HG02678 (cell line): ENCODE results near the gene ITPR2.

Experiments
- ATAC-seq: cut with Tn5 transposase; IDR thresholded peaks from one replicate; pipeline ENCODE4 v1.9.1; 2021; ENCODE audit warnings: mild to moderate bottlenecking, moderate library complexity; ENCODE audit not compliant: unreplicated experiment

Gene ITPR2

GRCh38 chr12:26535826-26536225 lies 297.2 kb downstream of the ITPR2 start:
- no peak for ATAC-seq

GRCh38 chr12:26534071-26534470 lies 298.9 kb downstream of the ITPR2 start:
- ATAC-seq, result no peak

GRCh38 chr12:26533211-26533610 lies 299.8 kb downstream of the ITPR2 start:
- no peak for ATAC-seq

- ATAC-seq, result no peak
Observed at GRCh38 chr12:26530461-26530860, 302.5 kb downstream of the ITPR2 start.

GRCh38 chr12:26528943-26529342 lies 304.1 kb downstream of the ITPR2 start:
- no peak for ATAC-seq

- ATAC-seq, result no peak
Observed at GRCh38 chr12:26527682-26528081, 305.3 kb downstream of the ITPR2 start.

- no peak for ATAC-seq
Observed at GRCh38 chr12:26524862-26525465, 308.0 kb downstream of the ITPR2 start.

GRCh38 chr12:26523708-26524150 lies 309.3 kb downstream of the ITPR2 start:
- no peak for ATAC-seq

- no peak for ATAC-seq
Observed at GRCh38 chr12:26520869-26521268, 312.1 kb downstream of the ITPR2 start.

- no peak for ATAC-seq
Observed at GRCh38 chr12:26520109-26520508, 312.9 kb downstream of the ITPR2 start.

GRCh38 chr12:26519462-26519861 lies 313.5 kb downstream of the ITPR2 start:
- ATAC-seq, result no peak

GRCh38 chr12:26517320-26517719 lies 315.7 kb downstream of the ITPR2 start:
- peak; percentile 79 for ATAC-seq

GRCh38 chr12:26514364-26514763 lies 318.6 kb downstream of the ITPR2 start:
- peak; percentile 51 for ATAC-seq

GRCh38 chr12:26513363-26514043 lies 319.5 kb downstream of the ITPR2 start:
- ATAC-seq, result no peak

- no peak for ATAC-seq
Observed at GRCh38 chr12:26512213-26512612, 320.8 kb downstream of the ITPR2 start.

GRCh38 chr12:26510354-26510674 lies 322.7 kb downstream of the ITPR2 start:
- ATAC-seq, result no peak

GRCh38 chr12:26507613-26508012 lies 325.4 kb downstream of the ITPR2 start:
- ATAC-seq, result no peak

- no peak for ATAC-seq
Observed at GRCh38 chr12:26499979-26500640, 332.9 kb downstream of the ITPR2 start.

GRCh38 chr12:26496170-26496569 lies 336.8 kb downstream of the ITPR2 start:
- ATAC-seq, result no peak

- ATAC-seq, result no peak
Observed at GRCh38 chr12:26493656-26494055, 339.3 kb downstream of the ITPR2 start.

GRCh38 chr12:26492406-26492805 lies 340.6 kb downstream of the ITPR2 start:
- ATAC-seq, result no peak

GRCh38 chr12:26489908-26490307 lies 343.1 kb downstream of the ITPR2 start:
- ATAC-seq, result no peak
